Right lobe of liver (tissue), 4 donors: ENCODE measurements around the gene BPIFB6.

Experiments
- CTCF ChIP-seq, 4 donors: fragments of 200-600 bp in 3 of 4; fragments of 450-650 bp in 1 of 4; IDR thresholded peaks; one replicate each; pipeline versions ENCODE4 v1.5.1 to v1.8.0; 2016 to 2022; ENCODE audit warnings: antibody characterized with exemption in 4 of 4, mild to moderate bottlenecking in 2 of 4
- POLR2A ChIP-seq: fragments of 450-650 bp; IDR thresholded peaks from one replicate; pipeline ENCODE4 v1.6.1; 2017; ENCODE audit warnings: antibody characterized with exemption, mild to moderate bottlenecking
- donor health status: DM: no; HTN: no; CAD: no.
- donor health status: DM: no; HTN: no; CAD: no.
- donor health status: DM: no; HTN: yes; CAD: no.

- TF ChIP-seq CTCF (IDR thresholded peaks at IDR 0.05) (no peak), POLR2A (no peak)
These were observed 29.2 kb upstream of the BPIFB6 start for GRCh38 chr20:33002087-33002808.
